ENCODE data around the gene STXBP6.

DNA sequence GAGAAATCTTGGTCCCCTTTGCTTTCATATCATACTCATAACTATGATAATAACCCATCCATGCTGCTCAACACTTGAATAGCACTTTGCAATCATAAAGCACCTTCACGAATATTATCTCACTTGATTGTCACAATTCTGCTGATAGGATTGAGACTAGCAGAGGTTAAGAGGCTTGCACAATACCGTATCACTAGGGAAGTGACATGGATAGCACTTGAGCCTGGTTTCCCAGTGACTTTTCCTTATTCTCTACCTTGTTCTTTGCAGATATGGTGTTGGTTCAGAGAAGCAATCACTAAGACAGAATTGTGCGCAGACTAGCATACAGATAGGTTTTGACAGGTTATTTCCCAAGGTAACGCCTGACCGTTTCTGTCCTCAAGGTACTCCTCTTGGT is 229.3 kb downstream of the STXBP6 start:
- TF ChIP-seq, protein P1, sequence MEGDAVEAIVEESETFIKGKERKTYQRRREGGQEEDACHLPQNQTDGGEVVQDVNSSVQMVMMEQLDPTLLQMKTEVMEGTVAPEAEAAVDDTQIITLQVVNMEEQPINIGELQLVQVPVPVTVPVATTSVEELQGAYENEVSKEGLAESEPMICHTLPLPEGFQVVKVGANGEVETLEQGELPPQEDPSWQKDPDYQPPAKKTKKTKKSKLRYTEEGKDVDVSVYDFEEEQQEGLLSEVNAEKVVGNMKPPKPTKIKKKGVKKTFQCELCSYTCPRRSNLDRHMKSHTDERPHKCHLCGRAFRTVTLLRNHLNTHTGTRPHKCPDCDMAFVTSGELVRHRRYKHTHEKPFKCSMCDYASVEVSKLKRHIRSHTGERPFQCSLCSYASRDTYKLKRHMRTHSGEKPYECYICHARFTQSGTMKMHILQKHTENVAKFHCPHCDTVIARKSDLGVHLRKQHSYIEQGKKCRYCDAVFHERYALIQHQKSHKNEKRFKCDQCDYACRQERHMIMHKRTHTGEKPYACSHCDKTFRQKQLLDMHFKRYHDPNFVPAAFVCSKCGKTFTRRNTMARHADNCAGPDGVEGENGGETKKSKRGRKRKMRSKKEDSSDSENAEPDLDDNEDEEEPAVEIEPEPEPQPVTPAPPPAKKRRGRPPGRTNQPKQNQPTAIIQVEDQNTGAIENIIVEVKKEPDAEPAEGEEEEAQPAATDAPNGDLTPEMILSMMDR (IDR thresholded peaks at IDR 0.05; ENCODE audit: low read depth, low read length) = no peak
- TF ChIP-seq EZH2phosphoT487 (IDR thresholded peaks at IDR 0.05; ENCODE audit: low read depth) = no peak
